G401 (cell line): Measurements from ENCODE around the gene FOXF2. TPM values are rescaled to one million over a fixed set of nuclear protein-coding genes. Genes with fewer than 3 reads are reported as not detected.

Source experiments
- DNase-seq: peaks from one replicate; pipeline ENCODE4 v3.0.0-alpha.2; 2015; ENCODE audit warnings: low spot score
- in situ Hi-C: cut with HindIII; loops from 2 replicates; pipeline ENCODE4 v1.10.0; 2016; ENCODE audit warnings: low sequenced_read_pairs, mixed read lengths
- total RNA-seq: library from RNA; depleted of rRNA; stranded (reverse); fragments of >200 nt; shearing (Covaris generic); gene quantifications from 2 replicates; pipeline ENCODE4 v1.2.3, GENCODE V29; 2014; rRNA removed

Gene FOXF2
- total RNA-seq, 1 experiment from 2014 or later = not detected

- peak; percentile 80 for DNase-seq
- in situ Hi-C loops = no loop called here
Observed at GRCh38 chr6:1436334-1437306, 47.2 kb downstream of the FOXF2 start.

GRCh38 chr6:1437553-1438406 is 48.4 kb downstream of the FOXF2 start:
- in situ Hi-C loops = no loop called here
- DNase-seq = no peak

GRCh38 chr6:1438471-1438881 is 49.1 kb downstream of the FOXF2 start:
- DNase-seq = no peak
- in situ Hi-C loops = no loop called here

GRCh38 chr6:1439349-1439748 is 50.0 kb downstream of the FOXF2 start:
- in situ Hi-C loops = no loop called here
- no peak for DNase-seq

- no peak for DNase-seq
- in situ Hi-C loops = no loop called here
Observed at GRCh38 chr6:1442929-1443328, 53.6 kb downstream of the FOXF2 start.

Other genes with a start within 250 kb of the FOXF2 start
- not detected in 2 replicates for gene FOXQ1, start 77.5 kb upstream of the FOXF2 start, total RNA-seq
- gene FOXC1, start 220.3 kb downstream of the FOXF2 start, total RNA-seq = 10.2 and 11.4 TPM in 2 replicates